K562 (cell line): ENCODE data around the gene IQCE. TPM values are rescaled to one million over a fixed set of nuclear protein-coding genes. Genes with fewer than 3 reads are reported as not detected.

ENCODE experiments used
- CREB1 ChIP-seq, 2 experiments: sonication (generic) in 1 of 2; formaldehyde crosslinking in 1 of 2; IDR thresholded peaks; 2 replicates each; pipeline versions ENCODE4 v1.6.1 to v1.8.0; 2012 to 2022; ENCODE audit warnings: inconsistent platforms in 1 of 2, mild to moderate bottlenecking in 1 of 2, missing genetic modification reagents in 1 of 2, moderate library complexity in 1 of 2
- CSDE1 ChIP-seq, 2 experiments: fragments of 450-650 bp; IDR thresholded peaks; 2 replicates each; pipeline ENCODE4 v1.6.1; 2016; ENCODE audit warnings: mild to moderate bottlenecking in 1 of 2
- DDX20 ChIP-seq: fragments of 450-650 bp; IDR thresholded peaks from 2 replicates; pipeline ENCODE4 v1.6.1; 2016; ENCODE audit warnings: missing genetic modification characterization, low read depth, mild to moderate bottlenecking, missing compliant biosample characterization, moderate library complexity
- FOSL1 ChIP-seq: fragments of 200-800 bp; sonication (Bioruptor generic); conservative IDR thresholded peaks from 2 replicates; pipeline ENCODE4 v1.6.1; 2016; ENCODE audit warnings: missing genetic modification characterization, missing compliant biosample characterization
- GTF2A2 ChIP-seq: IDR thresholded peaks from 2 replicates; pipeline ENCODE4 v1.6.1; 2016; ENCODE audit warnings: mild to moderate bottlenecking, missing genetic modification characterization, missing compliant biosample characterization
- HBP1 ChIP-seq: fragments of 450-650 bp; formaldehyde crosslinking; IDR thresholded peaks from 2 replicates; pipeline ENCODE4 v1.4.0; 2022; ENCODE audit warnings: missing genetic modification characterization
- KDM2B ChIP-seq: fragments of 250-450 bp; sonication (Bioruptor Pico); IDR thresholded peaks from 2 replicates; pipeline ENCODE4 v1.8.0; 2021; ENCODE audit warnings: mild to moderate bottlenecking, moderate library complexity
- MED1 ChIP-seq: sonication (generic); formaldehyde crosslinking; IDR thresholded peaks from 2 replicates; pipeline ENCODE4 v1.8.1; 2023; ENCODE audit warnings: missing genetic modification reagents, borderline replicate concordance
- MXD1 ChIP-seq: fragments of 250-450 bp; sonication (Bioruptor Pico); IDR thresholded peaks from 2 replicates; pipeline ENCODE4 v1.8.0; 2021; ENCODE audit warnings: borderline replicate concordance, mild to moderate bottlenecking, moderate library complexity; ENCODE audit not compliant: poor library complexity, severe bottlenecking
- NKRF ChIP-seq: fragments of 450-650 bp; IDR thresholded peaks from 2 replicates; pipeline ENCODE4 v1.6.1; 2016; ENCODE audit warnings: borderline replicate concordance
- PCBP1 ChIP-seq: fragments of 200-400 bp; formaldehyde crosslinking; IDR thresholded peaks from 2 replicates; pipeline ENCODE4 v1.6.1; 2018; ENCODE audit warnings: mild to moderate bottlenecking, low read depth, low read length; ENCODE audit not compliant: poor library complexity, severe bottlenecking
- RBBP5 ChIP-seq: fragments of 200-600 bp; sonication (generic); IDR thresholded peaks from 2 replicates; pipeline ENCODE4 v1.6.1; 2012; ENCODE audit warnings: borderline replicate concordance, mild to moderate bottlenecking, low read length, control low read depth, inconsistent platforms; ENCODE audit not compliant: insufficient read depth, poor library complexity, severe bottlenecking
- STAG1 ChIP-seq: sonication (generic); formaldehyde crosslinking; IDR thresholded peaks from 2 replicates; pipeline ENCODE4 v1.5.0; 2020; ENCODE audit warnings: missing genetic modification reagents, borderline replicate concordance
- SUPT5H ChIP-seq: fragments of 450-650 bp; IDR thresholded peaks from 2 replicates; pipeline ENCODE4 v1.6.1; 2016
- ZBTB33 ChIP-seq: sonication (generic); formaldehyde crosslinking; IDR thresholded peaks from 2 replicates; pipeline ENCODE4 v1.8.1; 2023; ENCODE audit warnings: mild to moderate bottlenecking, missing genetic modification reagents
- ZNF431 ChIP-seq: sonication (generic); formaldehyde crosslinking; IDR thresholded peaks from 2 replicates; pipeline ENCODE4 v1.8.0; 2022; ENCODE audit warnings: mild to moderate bottlenecking, missing genetic modification reagents
- polyA plus RNA-seq, 8 experiments: library from polyadenylated mRNA; depleted of rRNA in 4 of 8; stranded (reverse) in 5 of 8; unstranded in 3 of 8; fragments of >200 nt; fragmentation: Nextera tagmentation in 2 of 8; fragmentation: Illumina TruSeq in 1 of 8; extraction: Ambion mirVana in 2 of 8; extraction: Trizol in 1 of 8; gene quantifications; 2 replicates each; pipeline versions ENCODE4 v1.2.1 to v1.2.3, GENCODE V29; 2011 to 2014; ENCODE audit warnings: inconsistent platforms in 1 of 8, missing spikeins in 1 of 8
- total RNA-seq, 7 experiments: library from RNA; depleted of rRNA in 6 of 7; stranded (reverse); fragments of >200 nt in 6 of 7; fragmentation: Illumina TruSeq in 2 of 7; extraction: Trizol in 2 of 7; gene quantifications; 2 replicates each; pipeline versions ENCODE4 v1.2.1 to v1.2.3, GENCODE V29; 2011 to 2021; ENCODE audit warnings: low replicate concordance in 1 of 7
- TF ChIP-seq, protein P1 (sequence below): fragments of 450-650 bp; IDR thresholded peaks from 2 replicates; pipeline ENCODE4 v1.6.1; 2018; ENCODE audit not compliant: partially characterized antibody

Gene IQCE
- total and polyA plus RNA-seq, 9 of the 15 experiments (the other 6 are each of a cell fraction or from before 2014, with no cell fraction given), result 0.18 to 8.5 (median 4.2) TPM

DNA sequence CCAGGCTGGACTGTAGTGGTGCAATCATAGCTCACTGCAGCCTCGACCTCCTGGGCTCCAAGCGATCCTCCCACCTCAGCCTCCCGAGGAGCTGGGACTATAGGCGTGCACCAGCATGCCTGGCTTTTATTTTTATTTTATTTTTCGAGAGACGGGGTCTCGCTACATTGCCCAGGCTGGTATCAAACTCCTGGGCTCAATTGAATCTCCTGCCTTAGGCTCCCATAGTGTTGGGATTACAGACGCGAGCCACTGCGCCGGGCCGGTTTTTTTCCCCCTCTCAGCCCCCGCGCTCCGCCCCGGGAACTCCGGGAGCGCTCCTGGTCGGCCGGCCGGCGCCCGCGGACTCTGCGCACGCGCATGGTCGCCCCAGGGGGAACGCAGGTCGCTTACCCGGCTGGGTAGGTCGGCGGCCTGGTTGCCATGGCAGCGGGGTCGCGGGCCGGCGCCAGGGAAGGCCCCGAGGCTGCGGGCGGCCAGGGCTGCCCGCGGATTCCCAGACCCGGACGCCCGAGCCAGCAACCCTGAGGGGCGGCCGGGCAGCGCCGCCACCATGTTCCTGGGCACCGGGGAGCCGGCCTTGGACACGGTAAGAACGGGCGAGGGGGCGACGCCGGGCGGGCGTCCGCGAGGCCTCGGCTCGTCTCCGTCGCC is at the start of gene IQCE (continued):
- TF ChIP-seq MXD1 (CRISPR knock-in tag), result no peak
- TF ChIP-seq CREB1 (IDR thresholded peaks at IDR 0.05), result no peak
- TF ChIP-seq CREB1 (CRISPR knock-in tag; IDR thresholded peaks at IDR 0.05), result peak; percentile 37; the same call in 1 of the 2 replicates
- TF ChIP-seq GTF2A2 (tag), result no peak
- no peak for TF ChIP-seq HBP1 (CRISPR knock-in tag)
- TF ChIP-seq STAG1, result no peak
- TF ChIP-seq MED1, result no peak
- TF ChIP-seq RBBP5, result peak; percentile 95
- TF ChIP-seq SUPT5H, result no peak
- TF ChIP-seq NKRF, result no peak
- no peak; the same call in 1 of the 2 replicates for TF ChIP-seq ZBTB33
- TF ChIP-seq, protein P1, sequence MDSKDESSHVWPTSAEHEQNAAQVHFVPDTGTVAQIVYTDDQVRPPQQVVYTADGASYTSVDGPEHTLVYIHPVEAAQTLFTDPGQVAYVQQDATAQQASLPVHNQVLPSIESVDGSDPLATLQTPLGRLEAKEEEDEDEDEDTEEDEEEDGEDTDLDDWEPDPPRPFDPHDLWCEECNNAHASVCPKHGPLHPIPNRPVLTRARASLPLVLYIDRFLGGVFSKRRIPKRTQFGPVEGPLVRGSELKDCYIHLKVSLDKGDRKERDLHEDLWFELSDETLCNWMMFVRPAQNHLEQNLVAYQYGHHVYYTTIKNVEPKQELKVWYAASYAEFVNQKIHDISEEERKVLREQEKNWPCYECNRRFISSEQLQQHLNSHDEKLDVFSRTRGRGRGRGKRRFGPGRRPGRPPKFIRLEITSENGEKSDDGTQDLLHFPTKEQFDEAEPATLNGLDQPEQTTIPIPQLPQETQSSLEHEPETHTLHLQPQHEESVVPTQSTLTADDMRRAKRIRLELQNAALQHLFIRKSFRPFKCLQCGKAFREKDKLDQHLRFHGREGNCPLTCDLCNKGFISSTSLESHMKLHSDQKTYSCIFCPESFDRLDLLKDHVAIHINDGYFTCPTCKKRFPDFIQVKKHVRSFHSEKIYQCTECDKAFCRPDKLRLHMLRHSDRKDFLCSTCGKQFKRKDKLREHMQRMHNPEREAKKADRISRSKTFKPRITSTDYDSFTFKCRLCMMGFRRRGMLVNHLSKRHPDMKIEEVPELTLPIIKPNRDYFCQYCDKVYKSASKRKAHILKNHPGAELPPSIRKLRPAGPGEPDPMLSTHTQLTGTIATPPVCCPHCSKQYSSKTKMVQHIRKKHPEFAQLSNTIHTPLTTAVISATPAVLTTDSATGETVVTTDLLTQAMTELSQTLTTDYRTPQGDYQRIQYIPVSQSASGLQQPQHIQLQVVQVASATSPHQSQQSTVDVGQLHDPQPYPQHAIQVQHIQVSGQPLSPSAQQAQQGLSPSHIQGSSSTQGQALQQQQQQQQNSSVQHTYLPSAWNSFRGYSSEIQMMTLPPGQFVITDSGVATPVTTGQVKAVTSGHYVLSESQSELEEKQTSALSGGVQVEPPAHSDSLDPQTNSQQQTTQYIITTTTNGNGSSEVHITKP, result peak; percentile 51
- peak; percentile 30; the same call in 1 of the 2 replicates for TF ChIP-seq FOSL1 (tag)
- peak; percentile 47 for TF ChIP-seq PCBP1
- TF ChIP-seq CSDE1 (IDR thresholded peaks at IDR 0.05), result peak in 1 of 2 experiments; percentile 69; a peak in 1 of 4 replicates
- no peak for TF ChIP-seq DDX20
- TF ChIP-seq KDM2B (CRISPR knock-in tag), result no peak
- TF ChIP-seq ZNF431 (CRISPR knock-in tag), result no peak
